GM21360 (cell line): ENCODE measurements around the gene KCNMA1.
"Not testable (repeated sequence)": the region's sequence is repeated elsewhere in the genome, so short reads cannot be mapped to it uniquely, and the experiment has no call there.

ENCODE experiments used
- ATAC-seq: cut with Tn5 transposase; IDR thresholded peaks from one replicate; pipeline ENCODE4 v1.9.1; 2021; ENCODE audit warnings: mild to moderate bottlenecking, moderate library complexity; ENCODE audit not compliant: unreplicated experiment

The KCNMA1 gene

GRCh38 chr10:77664008-77664407, 26.4 kb upstream of the KCNMA1 start:
- ATAC-seq: no peak

- no peak for ATAC-seq
These were observed 24.1 kb upstream of the KCNMA1 start for GRCh38 chr10:77661674-77662073.

GRCh38 chr10:77661100-77661499, 23.5 kb upstream of the KCNMA1 start:
- ATAC-seq: no peak

- ATAC-seq: not testable (repeated sequence)
These were observed 21.6 kb upstream of the KCNMA1 start for GRCh38 chr10:77659046-77659670.

GRCh38 chr10:77653210-77653609, 15.6 kb upstream of the KCNMA1 start:
- ATAC-seq: no peak

DNA sequence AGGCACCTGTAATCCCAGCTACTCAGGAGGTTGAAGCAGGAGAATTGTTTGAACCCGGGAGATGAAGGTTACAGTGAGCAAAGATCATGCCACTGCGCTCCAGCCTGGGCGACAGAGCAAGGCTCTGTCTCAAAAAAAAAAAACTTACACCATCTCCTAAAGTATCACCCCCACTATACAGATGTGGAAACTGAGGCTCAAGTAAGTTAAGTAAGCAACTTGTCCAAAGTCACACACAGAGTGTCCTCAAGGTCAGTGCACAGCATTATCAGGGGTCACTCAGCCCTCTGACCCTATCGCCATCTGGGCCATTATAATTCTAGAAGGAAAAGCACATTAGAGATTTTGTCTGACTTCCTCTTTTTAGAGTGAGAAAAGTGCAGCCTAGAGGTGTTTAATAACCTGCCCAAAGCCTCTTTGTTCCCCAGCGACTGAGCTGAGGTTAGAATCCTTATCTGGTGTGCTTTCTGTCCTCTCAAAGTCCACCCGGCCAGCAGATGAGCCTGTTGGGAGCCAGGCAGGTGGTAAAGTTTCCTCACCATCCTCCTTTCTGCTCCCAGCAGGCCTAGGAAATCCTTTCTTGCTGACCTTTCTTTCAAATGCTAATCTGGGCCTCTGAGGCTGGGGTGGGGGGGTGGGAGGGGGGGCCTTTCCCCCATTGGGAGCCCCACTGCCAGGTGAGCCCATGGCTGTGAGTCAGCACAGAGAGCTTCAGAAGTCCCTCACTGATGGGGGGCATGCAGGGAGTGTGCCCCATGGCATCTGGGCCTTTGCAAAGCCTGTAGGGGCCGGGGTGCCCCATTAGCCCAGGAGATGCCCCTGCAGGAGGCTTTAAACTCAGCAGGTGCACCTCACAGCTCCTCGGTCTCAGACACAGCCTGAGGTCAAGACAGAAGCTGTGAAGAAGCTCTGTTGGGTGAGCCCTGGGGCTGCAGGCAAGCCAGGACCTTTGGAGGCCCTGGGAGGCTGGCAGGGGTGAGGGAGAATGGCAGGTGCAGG, 12.0 kb upstream of the KCNMA1 start:
- ATAC-seq: no peak

GRCh38 chr10:77648472-77648871, 10.9 kb upstream of the KCNMA1 start:
- ATAC-seq: no peak

GRCh38 chr10:77647543-77648293, 10.1 kb upstream of the KCNMA1 start:
- no peak for ATAC-seq

GRCh38 chr10:77644557-77645243, 7.1 kb upstream of the KCNMA1 start:
- ATAC-seq: no peak

DNA sequence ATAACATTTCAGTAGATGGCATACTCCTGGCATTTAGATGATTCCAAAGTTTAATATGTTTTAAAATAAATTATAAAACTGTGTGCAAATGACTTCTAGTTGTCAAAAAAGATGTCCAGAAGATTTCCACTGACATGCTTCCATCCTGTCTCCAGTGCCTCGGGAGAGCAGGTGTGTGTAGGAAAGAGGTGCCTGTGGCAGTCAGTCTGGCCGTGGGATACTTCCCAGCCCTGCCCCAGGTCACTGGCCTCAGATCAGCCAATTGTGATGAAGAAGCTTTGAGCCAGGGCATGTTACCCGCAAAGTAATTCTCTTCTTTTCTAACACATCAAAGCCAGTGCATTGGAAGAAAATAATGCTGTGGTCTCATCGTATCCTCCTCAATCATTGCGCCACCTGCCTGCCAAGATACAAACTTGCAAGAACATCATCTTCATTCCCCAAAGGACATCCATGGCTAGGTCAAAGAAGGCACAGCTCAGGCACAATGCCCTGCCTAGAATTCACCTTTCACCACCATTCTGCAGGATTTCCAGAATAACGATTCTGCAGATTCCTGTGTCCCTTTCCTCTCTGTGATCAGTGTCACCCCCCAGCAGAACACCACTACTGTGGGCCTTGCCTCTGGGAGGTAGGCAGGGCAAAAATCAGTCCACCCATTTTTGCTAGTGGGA, 6.3 kb upstream of the KCNMA1 start:
- no peak for ATAC-seq

- ATAC-seq: no peak
These were observed 4.3 kb upstream of the KCNMA1 start for GRCh38 chr10:77641788-77642397.

DNA sequence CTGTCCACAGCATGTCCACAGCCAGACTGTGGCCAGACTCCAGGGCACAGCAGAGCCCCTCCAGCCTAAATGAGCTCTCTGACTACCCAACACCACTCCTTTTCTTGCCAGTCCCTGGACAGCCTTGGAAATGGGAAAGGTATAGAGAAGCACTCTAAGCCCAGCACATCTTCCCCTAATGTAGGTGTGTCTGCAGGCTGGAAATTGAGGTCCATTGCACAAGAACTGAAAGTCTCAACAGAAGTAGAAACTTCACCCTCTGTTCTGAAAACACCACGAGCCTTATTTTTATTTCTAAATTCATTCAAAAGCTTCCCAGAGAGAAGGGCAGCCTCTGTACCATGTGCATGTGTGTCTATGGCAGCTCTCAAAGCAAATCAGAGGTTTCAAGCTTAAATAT, 3.7 kb upstream of the KCNMA1 start:
- ATAC-seq: no peak

GRCh38 chr10:77640167-77640566, 2.6 kb upstream of the KCNMA1 start:
- no peak for ATAC-seq

- no peak for ATAC-seq
These were observed 2.1 kb upstream of the KCNMA1 start for GRCh38 chr10:77639756-77640155.

- no peak for ATAC-seq
These were observed 903 bp upstream of the KCNMA1 start for GRCh38 chr10:77638321-77639101.

- no peak for ATAC-seq
These were observed 559 bp downstream of the KCNMA1 start for GRCh38 chr10:77636967-77637531.

- no peak for ATAC-seq
These were observed 1.2 kb downstream of the KCNMA1 start for GRCh38 chr10:77636282-77636966.
